GM21528 (cell line): ENCODE results near the gene NUBP2.
A peak's percentile ranks its signal among the peaks of the same experiment; 100 is the strongest.

Experiments used
- ATAC-seq: cut with Tn5 transposase; IDR thresholded peaks from one replicate; pipeline ENCODE4 v1.9.1; 2021; ENCODE audit warnings: mild to moderate bottlenecking, moderate library complexity; ENCODE audit not compliant: unreplicated experiment, low FRiP score

Gene NUBP2

GRCh38 chr16:1770328-1771187, 12.2 kb upstream of the NUBP2 start:
- no peak for ATAC-seq

DNA sequence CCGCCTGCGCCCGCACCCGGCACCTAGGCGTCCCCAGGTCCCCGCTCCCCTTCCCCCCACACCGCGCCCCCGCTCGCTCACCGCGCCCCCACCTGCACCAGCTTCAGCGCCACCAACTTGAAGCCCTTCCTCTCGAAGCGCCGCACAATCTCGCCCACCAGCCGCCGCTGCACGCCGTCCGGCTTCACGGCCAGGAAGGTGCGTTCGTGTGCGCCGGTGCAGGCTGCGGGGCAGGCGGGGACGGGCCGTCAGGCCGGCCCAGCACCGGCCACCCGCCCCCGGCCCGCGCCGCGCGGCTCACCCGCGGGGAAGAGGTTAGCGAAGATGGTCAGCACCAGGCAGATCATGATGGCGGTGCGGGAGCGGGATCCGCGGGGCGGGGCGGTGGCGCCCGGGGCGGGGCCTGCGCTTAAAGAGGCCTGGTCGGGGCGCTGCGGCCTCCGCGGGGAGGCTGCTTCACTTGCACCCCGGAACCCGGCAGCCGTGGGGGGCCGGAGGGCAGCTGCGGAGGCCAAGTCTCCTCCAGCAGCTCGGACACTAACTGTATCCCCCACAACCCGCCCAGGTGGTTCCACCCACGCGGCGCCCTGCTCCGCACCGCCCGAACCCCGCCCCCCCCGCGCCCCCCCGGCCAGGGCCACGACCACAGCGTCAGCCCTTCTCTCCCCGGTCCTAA, 11.4 kb upstream of the NUBP2 start, which contains the start of gene NME3:
Gene NME3 (minus strand): TSS at position 356 of the 676 bp plus-strand sequence. CDS start 9 bp downstream, at position 347.
- ATAC-seq: no peak

DNA sequence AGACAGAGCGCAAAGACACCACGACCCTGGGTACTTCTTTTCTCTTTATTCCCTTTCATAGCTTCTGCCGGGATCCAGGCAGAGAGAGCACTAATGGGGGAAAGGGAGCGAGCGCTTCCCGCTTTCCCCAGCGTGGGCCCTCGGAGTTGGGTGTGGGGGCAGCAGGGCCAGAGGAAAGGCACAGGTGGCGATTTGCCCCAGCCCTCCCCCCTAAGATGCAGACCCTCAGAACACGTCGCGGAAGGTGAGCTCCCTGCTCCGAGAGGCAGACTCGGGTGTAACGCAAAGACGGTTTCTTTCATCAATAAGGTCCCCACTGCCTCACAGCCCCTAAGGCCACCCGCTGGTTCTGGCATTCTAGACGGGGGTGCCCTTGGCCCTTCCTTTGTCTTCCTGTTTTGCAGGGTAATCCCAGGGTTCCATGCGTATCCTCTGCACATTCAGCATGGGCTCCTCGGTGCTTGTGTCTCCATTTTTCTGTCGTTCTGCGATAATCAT, 10.8 kb upstream of the NUBP2 start:
- no peak for ATAC-seq

DNA sequence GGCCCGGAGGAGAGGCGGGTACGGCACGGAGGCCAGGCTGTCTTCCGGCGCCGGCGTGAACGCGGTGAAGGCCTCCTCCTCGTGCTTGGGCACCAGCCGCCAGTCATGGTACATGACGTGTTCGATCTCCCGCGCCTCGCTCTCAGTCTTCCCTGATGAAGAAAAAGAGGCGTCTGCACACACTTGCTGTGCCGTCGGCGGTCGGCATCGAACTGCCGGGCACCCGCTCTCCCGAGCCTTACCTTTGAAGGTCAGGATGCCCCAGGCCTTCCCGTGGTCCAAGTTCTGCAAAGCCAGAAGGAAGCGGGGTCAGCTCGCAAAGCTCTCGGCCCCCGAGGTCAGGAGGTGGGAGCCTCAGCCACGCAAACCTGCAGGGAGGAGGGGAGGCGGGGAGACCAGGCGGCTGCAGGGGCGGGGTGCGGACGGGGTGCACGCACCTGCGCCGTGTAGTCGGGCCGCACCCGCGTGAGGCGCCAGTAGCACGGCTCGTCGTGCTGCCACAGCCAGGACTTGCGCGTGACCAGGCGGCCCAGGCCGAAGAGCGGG, 10.3 kb upstream of the NUBP2 start, which contains the start of gene EME2:
Gene EME2 (plus strand): TSS at position 449 of the 546 bp plus-strand sequence. CDS start 418 bp downstream, outside the sequence.
- ATAC-seq: peak; percentile 9

DNA sequence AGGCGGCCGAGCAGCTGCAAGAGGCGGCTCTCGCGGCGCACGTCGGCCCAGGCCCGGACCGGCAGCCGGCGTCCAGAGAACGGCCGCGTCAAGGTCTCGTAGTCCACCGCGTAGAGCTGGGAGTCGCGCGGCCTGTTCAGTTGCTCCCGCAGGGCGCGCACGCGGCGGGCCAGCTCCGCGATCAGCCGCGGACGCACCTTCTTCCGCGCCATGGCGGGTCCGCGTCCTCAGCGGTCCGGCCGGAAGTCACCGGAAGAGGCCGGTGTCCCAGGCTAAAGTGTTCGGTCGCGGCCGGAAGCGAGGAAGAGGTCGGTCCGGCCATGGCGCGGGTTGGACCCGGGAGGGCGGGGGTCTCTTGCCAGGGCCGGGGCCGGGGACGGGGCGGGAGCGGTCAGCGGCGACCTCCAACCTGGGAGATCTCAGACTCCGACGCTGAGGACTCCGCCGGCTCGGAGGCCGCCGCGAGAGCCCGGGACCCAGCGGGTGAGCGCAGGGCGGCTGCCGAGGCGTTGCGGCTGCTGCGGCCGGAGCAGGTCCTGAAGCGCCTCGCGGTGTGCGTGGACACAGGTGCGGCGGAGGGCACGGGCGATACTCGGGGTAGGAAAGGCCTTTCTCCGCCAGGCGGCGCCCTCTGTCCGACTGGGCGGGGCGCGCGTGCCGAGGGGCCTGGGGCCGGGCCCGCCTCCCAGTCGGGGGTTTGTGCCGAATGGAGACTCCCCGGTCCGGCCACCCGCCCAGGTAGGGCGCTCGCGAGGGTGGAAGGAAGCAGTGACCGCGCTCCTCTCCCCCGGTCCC, 9.7 kb upstream of the NUBP2 start, which contains the start of gene MRPS34:
Gene MRPS34 (minus strand): TSS at position 227 of the 795 bp plus-strand sequence. CDS start 15 bp downstream, at position 212.
- peak; percentile 44 for ATAC-seq

GRCh38 chr16:1773703-1774447, 8.9 kb upstream of the NUBP2 start:
- ATAC-seq: peak; percentile 1

- ATAC-seq: no peak
Observed at GRCh38 chr16:1774448-1774780, 8.3 kb upstream of the NUBP2 start.

GRCh38 chr16:1775006-1775845, 7.5 kb upstream of the NUBP2 start:
- no peak for ATAC-seq

DNA sequence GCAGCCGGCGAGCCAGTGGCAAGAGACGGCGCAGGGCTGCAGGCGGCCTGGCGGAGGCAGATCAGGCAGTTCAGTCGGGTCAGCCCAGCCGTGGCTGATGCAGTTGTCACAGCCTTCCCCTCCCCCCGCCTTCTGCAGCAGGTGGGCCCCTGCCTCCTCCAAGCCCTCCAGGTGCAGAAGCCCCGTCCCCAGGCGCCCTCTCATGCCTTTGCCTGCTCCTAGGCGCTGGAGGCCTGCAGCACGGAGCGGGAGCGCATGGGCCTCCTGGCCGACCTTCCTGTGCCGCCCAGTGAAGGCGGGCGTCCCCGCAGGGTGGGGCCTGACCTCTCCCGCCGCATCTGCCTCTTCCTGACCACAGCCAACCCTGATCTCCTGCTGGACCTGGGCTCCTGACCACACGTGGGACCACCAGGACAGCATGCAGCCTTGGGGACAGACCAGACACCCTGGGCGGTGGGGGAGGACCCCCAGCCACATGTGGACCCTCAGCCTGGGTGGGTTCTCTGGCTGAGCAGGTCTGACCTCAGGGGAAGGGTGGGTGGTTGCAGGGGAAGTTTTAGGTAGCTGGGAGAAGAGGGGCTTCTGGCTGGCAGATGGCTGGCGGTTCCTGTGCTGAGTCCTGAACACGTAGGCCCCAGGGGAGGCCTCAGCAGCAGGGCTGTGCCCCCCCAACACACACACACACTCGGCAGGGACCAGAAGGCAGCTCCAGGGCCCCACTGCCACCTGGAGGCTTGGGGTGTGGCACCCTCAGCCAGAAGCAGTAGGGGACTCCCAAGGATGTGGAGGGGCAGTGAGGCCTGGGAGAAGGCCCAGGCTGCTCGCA, 6.7 kb upstream of the NUBP2 start:
- no peak for ATAC-seq

GRCh38 chr16:1776672-1776955, 6.1 kb upstream of the NUBP2 start:
- no peak for ATAC-seq

- ATAC-seq: no peak
Observed at GRCh38 chr16:1776991-1777374, 5.8 kb upstream of the NUBP2 start.

GRCh38 chr16:1777375-1778199, 5.2 kb upstream of the NUBP2 start:
- ATAC-seq: no peak

DNA sequence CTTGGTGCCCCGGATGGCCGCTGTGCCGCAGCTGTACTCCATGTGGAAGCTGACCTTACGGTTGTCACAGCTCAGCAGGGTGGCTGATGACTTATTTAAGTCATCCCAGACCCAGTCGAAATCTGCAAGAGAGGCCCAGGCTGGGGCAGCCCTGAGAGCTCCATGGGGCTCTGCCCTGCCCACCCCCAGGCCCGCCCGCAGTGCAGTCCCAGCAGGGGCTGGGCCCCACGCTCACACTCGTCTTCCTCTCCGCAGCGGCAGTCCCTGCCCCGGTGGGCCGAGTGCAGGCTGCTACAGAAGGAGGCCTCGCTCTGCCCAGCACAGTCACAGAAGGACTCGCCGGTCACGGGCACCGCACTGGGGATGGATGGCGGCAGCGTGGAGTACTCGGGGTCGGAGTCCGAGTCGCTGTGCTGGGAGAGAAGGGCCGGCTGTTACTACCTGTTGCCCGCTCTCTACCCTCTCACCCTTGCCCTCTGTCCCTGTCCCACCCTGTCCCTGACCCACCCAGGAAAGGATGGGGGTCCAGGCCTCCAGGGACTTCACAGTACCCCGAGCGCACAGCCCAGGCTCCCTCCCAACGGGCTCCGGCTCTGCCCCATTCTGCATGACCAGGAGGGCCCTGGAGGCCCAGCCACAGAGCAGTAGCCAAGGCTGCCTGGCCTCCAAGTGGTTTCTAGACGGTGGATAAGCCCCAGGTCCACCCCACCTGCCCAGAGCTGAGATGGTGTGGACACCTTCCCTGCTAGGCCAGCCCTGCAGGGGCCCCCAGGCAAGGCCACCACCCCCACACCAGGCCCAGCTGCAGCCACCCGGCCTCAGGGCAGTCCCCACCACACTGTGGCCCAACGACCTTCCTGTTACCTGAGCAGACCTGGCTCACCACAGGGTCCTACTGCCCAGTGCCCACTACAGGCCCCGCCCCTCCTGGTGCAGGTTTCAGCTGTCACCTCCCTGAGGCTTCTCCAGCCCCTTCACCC, 4.3 kb upstream of the NUBP2 start:
- ATAC-seq: no peak

DNA sequence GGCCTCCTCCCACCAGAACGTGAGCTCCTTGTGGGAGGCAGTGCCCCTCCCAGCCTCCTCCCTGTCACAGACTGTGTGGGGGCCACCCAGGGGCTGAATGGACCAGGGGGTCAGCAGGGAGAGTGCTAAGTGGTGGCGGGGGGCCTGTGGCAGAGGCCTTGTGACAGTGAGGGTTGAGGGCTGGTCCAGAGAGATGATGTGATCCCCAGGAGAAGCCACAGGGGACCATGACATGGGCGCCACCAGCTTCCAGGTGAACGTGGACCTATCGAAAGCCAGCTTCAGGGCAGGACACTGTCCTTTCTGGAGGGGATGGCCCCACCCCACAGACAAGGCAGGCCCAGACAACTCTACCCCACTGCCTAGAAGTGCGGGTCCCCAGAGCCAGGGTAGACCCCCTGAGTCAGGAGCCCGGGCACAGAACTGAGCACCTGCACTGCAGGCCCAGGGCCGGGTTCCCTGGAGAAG, 3.5 kb upstream of the NUBP2 start:
- ATAC-seq: no peak

DNA sequence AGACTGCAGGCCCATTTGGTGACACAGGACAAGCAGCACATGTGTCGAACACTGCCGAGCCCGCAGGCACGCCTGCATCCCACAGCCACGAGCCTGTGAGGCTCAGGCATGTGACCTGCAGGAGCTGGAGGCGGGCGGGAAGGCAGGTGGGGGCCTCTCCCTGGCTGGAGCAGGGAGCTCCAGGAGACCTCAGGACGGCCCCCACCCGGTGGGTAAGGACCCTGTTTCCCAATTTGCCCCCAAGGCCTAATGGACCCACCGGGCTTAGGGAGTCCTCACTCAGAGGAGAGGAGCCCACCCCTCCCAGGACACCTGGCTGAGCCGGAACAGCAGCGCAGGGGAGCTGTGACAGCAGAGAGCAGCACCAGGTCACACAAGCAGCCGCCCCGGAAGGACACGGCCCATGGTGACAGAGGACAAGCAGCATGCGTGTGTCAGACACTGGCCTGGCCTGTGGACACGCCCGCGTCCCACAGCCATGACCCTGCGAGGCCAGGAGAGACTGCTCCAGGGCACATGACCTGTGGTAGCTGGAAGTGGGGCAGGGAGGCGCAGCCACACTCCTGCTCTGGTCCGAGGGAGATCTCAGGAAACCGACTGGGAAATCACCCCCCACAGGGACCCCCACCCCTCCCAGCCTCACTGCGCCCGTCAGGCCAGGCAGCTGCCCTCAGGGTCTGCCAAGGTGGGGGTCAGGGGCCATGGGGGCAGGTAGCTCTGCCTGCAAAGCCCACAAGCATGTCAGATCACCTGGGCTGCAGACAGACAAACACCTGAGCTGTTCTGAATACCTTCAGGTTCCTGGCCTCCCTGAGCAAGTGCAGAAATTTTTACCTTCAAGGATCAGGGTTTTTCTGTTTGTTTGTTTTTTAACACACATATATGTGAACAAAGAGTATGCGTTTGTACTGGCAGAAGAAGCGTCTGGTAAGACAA, 2.8 kb upstream of the NUBP2 start:
- ATAC-seq: no peak
